GM12878 (cell line): ENCODE results near the gene EHF. TPM values are rescaled to one million over a fixed set of nuclear protein-coding genes. Genes with fewer than 3 reads are reported as not detected.

Source experiments
- ATAC-seq: fragments of 200-7000 bp; cut with Tn5 transposase; 3 replicates; pipeline ENCODE4 v1.9.1; 2020; ENCODE audit warnings: mild to moderate bottlenecking, moderate library complexity
- BruUV-seq: library from RNA; stranded (reverse); fragments of 400-500 nt; replicated peaks from 2 replicates; lab custom pipeline; 2021; lab: Mats Ljungman, UMichigan
- CTCF ChIA-PET: fragments of 300-600 bp; sonication (Branson Sonifier 250); formaldehyde crosslinking; extraction: SDS; loops from one replicate; lab custom pipeline; 2021; ENCODE audit warnings: inconsistent platforms; lab: Yijun Ruan, JAX
- POLR2A ChIA-PET: fragments of 350-600 bp; formaldehyde crosslinking; extraction: SDS; loops from one replicate; lab custom pipeline; 2021; ENCODE audit warnings: inconsistent platforms; lab: Charles Lee
- RAD21 ChIA-PET: fragments of 300-600 bp; sonication (Branson Sonifier 250); formaldehyde crosslinking; loops from one replicate; lab custom pipeline; 2023; ENCODE audit warnings: antibody characterized with exemption; ENCODE audit not compliant: unreplicated experiment; lab: Charles Lee
- SMC1A ChIA-PET: fragments of 300-600 bp; sonication (Branson Sonifier 250); formaldehyde crosslinking; loops from one replicate; lab custom pipeline; 2023; ENCODE audit not compliant: unreplicated experiment, uncharacterized antibody; lab: Charles Lee
- DNase-seq: peaks from one replicate; pipeline ENCODE4 v3.0.0-alpha.2; 2011; ENCODE audit warnings: low read depth, low spot score
- FAIRE-seq: peaks from 3 replicates; lab custom pipeline; 2011; peaks lifted over from hg19 to GRCh38; lab: Jason Lieb, UNC
- H2AFZ ChIP-seq: 2 replicates; pipeline ENCODE4 v1.6.0; 2011; ENCODE audit warnings: low read depth, low read length, control low read depth; ENCODE audit not compliant: control insufficient read depth
- H3K27ac ChIP-seq: 2 replicates; pipeline ENCODE4 v1.5.1; 2011; ENCODE audit warnings: control low read depth; ENCODE audit not compliant: control insufficient read depth, insufficient read depth
- H3K27me3 ChIP-seq, 2 experiments: replicated peaks in 1 of 2; 2 replicates each; pipeline versions ENCODE4 v1.6.0 to v1.6.1; 2011; ENCODE audit warnings: low read length in 1 of 2; ENCODE audit not compliant: control insufficient read depth in 2 of 2, insufficient read depth in 2 of 2
- H3K36me3 ChIP-seq, 2 experiments: 2 replicates each; pipeline ENCODE4 v1.5.1; 2011; ENCODE audit warnings: low read length in 1 of 2; ENCODE audit not compliant: control insufficient read depth in 2 of 2, insufficient read depth in 2 of 2
- H3K4me1 ChIP-seq: 2 replicates; pipeline ENCODE4 v1.6.1; 2011; ENCODE audit warnings: mild to moderate bottlenecking, low read length, moderate library complexity, mixed read lengths; ENCODE audit not compliant: control insufficient read depth, insufficient read depth
- H3K4me2 ChIP-seq: 2 replicates; pipeline ENCODE4 v1.6.0; 2011; ENCODE audit warnings: control low read depth; ENCODE audit not compliant: control insufficient read depth, insufficient read depth
- H3K4me3 ChIP-seq: fragments of 200-600 bp; sonication (generic); 2 replicates; pipeline ENCODE4 v1.5.1; 2016
- H3K79me2 ChIP-seq: 2 replicates; pipeline ENCODE4 v1.6.0; 2011; ENCODE audit warnings: low read length; ENCODE audit not compliant: control insufficient read depth, insufficient read depth
- H3K9ac ChIP-seq: 2 replicates; pipeline ENCODE4 v1.8.0; 2011; ENCODE audit warnings: low read length, control low read depth, mixed read lengths; ENCODE audit not compliant: control insufficient read depth, insufficient read depth
- H3K9me3 ChIP-seq: replicated peaks from 3 replicates; pipeline ENCODE4 v1.5.1; 2011; ENCODE audit warnings: mild to moderate bottlenecking, low read length; ENCODE audit not compliant: control insufficient read depth, insufficient read depth
- H4K20me1 ChIP-seq: 2 replicates; pipeline ENCODE4 v1.6.0; 2011; ENCODE audit not compliant: control insufficient read depth, insufficient read depth
- GATAD2B ChIP-seq: fragments of 450-650 bp; conservative IDR thresholded peaks from 2 replicates; pipeline ENCODE4 v1.6.1; 2017; ENCODE audit warnings: low read depth, mild to moderate bottlenecking, moderate library complexity
- HDAC6 ChIP-seq: fragments of 200-600 bp; sonication (generic); IDR thresholded peaks from one replicate; pipeline ENCODE4 v1.8.0; 2017; ENCODE audit warnings: antibody characterized with exemption; ENCODE audit not compliant: unreplicated experiment
- IRF3 ChIP-seq: fragments of 450-650 bp; IDR thresholded peaks from 2 replicates; pipeline ENCODE4 v1.6.1; 2014; ENCODE audit warnings: mild to moderate bottlenecking
- LARP7 ChIP-seq: fragments of 450-650 bp; IDR thresholded peaks from 2 replicates; pipeline ENCODE4 v1.6.1; 2017; ENCODE audit warnings: mild to moderate bottlenecking
- SMAD1 ChIP-seq: fragments of 450-650 bp; IDR thresholded peaks from 2 replicates; pipeline ENCODE4 v1.6.1; 2018; ENCODE audit warnings: mild to moderate bottlenecking, low read depth; ENCODE audit not compliant: partially characterized antibody
- SUZ12 ChIP-seq: fragments of 200-600 bp; sonication (generic); IDR thresholded peaks from one replicate; pipeline ENCODE4 v1.6.1; 2018; ENCODE audit warnings: antibody characterized with exemption, mild to moderate bottlenecking; ENCODE audit not compliant: unreplicated experiment
- whole genome bisulfite sequencing: methylation state at CpG from one replicate; pipeline ENCODE4 v1.1.6; 2016; ENCODE audit warnings: low lambda C conversion rate; ENCODE audit not compliant: insufficient replicate concordance, insufficient coverage; ENCODE audit errors: missing lambda C conversion rate; 5-methylcytosine and 5-hydroxymethylcytosine counted together
- in situ Hi-C: fragments of 300-500 bp; cut with MboI; formaldehyde crosslinking; loops from 9 replicates; pipeline ENCODE4 v1.14.3; 2018; ENCODE audit warnings: mixed read lengths
- intact Hi-C: fragments of 100-400 bp; cut with micrococcal nuclease; formaldehyde crosslinking; loops from one replicate; pipeline ENCODE4 v1.14.2; 2022; ENCODE audit not compliant: unreplicated experiment
- polyA plus RNA-seq, 11 experiments: library from polyadenylated mRNA; depleted of rRNA in 4 of 11; unstranded in 6 of 11; stranded (reverse) in 5 of 11; fragments of >200 nt; fragmentation: Nextera tagmentation in 4 of 11; fragmentation: Illumina TruSeq in 1 of 11; extraction: Ambion mirVana in 4 of 11; extraction: Trizol in 1 of 11; gene quantifications; 1 replicate in 1 of 11; 2 replicates in 10 of 11; pipeline versions ENCODE4 v1.2.1 to v1.2.3, GENCODE V29; 2011 to 2016; ENCODE audit warnings: inconsistent platforms in 2 of 11, missing spikeins in 2 of 11, low read depth in 1 of 11
- total RNA-seq, 4 experiments: library from RNA; depleted of rRNA in 3 of 4; stranded (reverse); fragments of >200 nt in 3 of 4; fragmentation: Illumina TruSeq in 1 of 4; extraction: Trizol in 1 of 4; gene quantifications; 2 replicates each; pipeline versions ENCODE4 v1.2.1 to v1.2.3, GENCODE V29; 2013 to 2021

Gene EHF
- total and polyA plus RNA-seq, 10 of the 15 experiments (the other 5 are each of a cell fraction or from before 2014, with no cell fraction given) = 0.04 to 0.33 (median 0.06) TPM; not detected in 6

- no peaks in the 10 kb centered on the region for H3K36me3 ChIP-seq
- no peaks in the 10 kb centered on the region for H3K79me2 ChIP-seq
- no peak overlapping the region for H3K27ac ChIP-seq
- peaks cover 10% of the 10 kb centered on the region for H3K4me1 ChIP-seq
- BruUV-seq = no TSS peak
- ChIA-PET POLR2A (interaction anchor here (0.5 kb wide), 1 partner anchor 267 kb away, joined by 4 read pairs; no protein-coding TSS in a partner anchor), CTCF (no interaction called here), RAD21 (no interaction called here), SMC1A (interaction anchor here (1.1 to 1.5 kb wide), 2 partner anchors 10 to 47 kb away, joined by 3 to 4 read pairs; no protein-coding TSS in a partner anchor)
- no peak overlapping the region for H3K4me2 ChIP-seq
- 69% methylated on average over 7 of the region's 7 CpGs for WGBS
- FAIRE-seq (no peak), ATAC-seq (no peak), DNase-seq (no peak)
- no peak overlapping the region for H2AFZ ChIP-seq
- in situ Hi-C loops = no loop called here
- no peak overlapping the region for H3K4me3 ChIP-seq
- no peak for TF ChIP-seq IRF3
- TF ChIP-seq GATAD2B = no peak
- no peak for TF ChIP-seq SUZ12
- no peak for TF ChIP-seq LARP7
- no peak for TF ChIP-seq SMAD1
- TF ChIP-seq HDAC6 = no peak
- H3K9me3 ChIP-seq = no peaks in the 10 kb centered on the region
- no peaks in the 10 kb centered on the region for H4K20me1 ChIP-seq
- H3K27me3 ChIP-seq = no peaks in the 10 kb centered on the region; a peak in 1 of 4 replicates
- H3K9ac ChIP-seq = no peak overlapping the region
- intact Hi-C loops = no loop called here
Observed at GRCh38 chr11:34632105-34632791, 11.4 kb downstream of the EHF start.
